Liver (tissue), 9 donors: ENCODE results near the gene SYCE3. TPM values are rescaled to one million over a fixed set of nuclear protein-coding genes. Genes with fewer than 3 reads are reported as not detected.
A peak's percentile ranks its signal among the peaks of the same experiment; 100 is the strongest.

Experiments used
- DNase-seq: peaks from one replicate; pipeline ENCODE4 v3.0.0-alpha.2; 2017; ENCODE audit warnings: low spot score
- H3K27ac ChIP-seq, 2 donors: one replicate each; pipeline ENCODE4 v1.7.0; 2013; ENCODE audit warnings: inconsistent platforms in 2 of 2, low read length in 2 of 2, control low read depth in 1 of 2, low read depth in 1 of 2, mild to moderate bottlenecking in 1 of 2
- H3K27me3 ChIP-seq, 4 donors: one replicate each; pipeline versions ENCODE4 v1.6.1 to v1.7.0; 2013; ENCODE audit warnings: low read length in 3 of 4, inconsistent platforms in 1 of 4, mild to moderate bottlenecking in 1 of 4, moderate library complexity in 1 of 4; ENCODE audit not compliant: control insufficient read depth in 4 of 4, insufficient read depth in 4 of 4
- H3K36me3 ChIP-seq, 4 donors: one replicate each; pipeline versions ENCODE4 v1.6.1 to v1.7.0; 2013; ENCODE audit warnings: low read length in 3 of 4, mild to moderate bottlenecking in 3 of 4, low read depth in 1 of 4, moderate library complexity in 1 of 4; ENCODE audit not compliant: control insufficient read depth in 4 of 4, insufficient read depth in 3 of 4
- H3K4me1 ChIP-seq, 4 donors: one replicate each; pipeline versions ENCODE4 v1.6.1 to v1.7.0; 2013; ENCODE audit warnings: low read length in 3 of 4, mild to moderate bottlenecking in 3 of 4, moderate library complexity in 1 of 4; ENCODE audit not compliant: control insufficient read depth in 4 of 4, insufficient read depth in 4 of 4
- H3K4me3 ChIP-seq, 3 donors: one replicate each; pipeline versions ENCODE4 v1.6.1 to v1.7.0; 2013; ENCODE audit warnings: low read length in 3 of 3, control low read depth in 1 of 3, low read depth in 1 of 3, mild to moderate bottlenecking in 1 of 3
- H3K9ac ChIP-seq, 2 donors: one replicate each; pipeline ENCODE4 v1.7.0; 2013; ENCODE audit warnings: low read length in 2 of 2, mild to moderate bottlenecking in 2 of 2, moderate library complexity in 2 of 2, control low read depth in 1 of 2, low read depth in 1 of 2
- H3K9me3 ChIP-seq, 4 donors: one replicate each; pipeline versions ENCODE4 v1.6.1 to v1.7.0; 2013; ENCODE audit warnings: low read length in 3 of 4; ENCODE audit not compliant: control insufficient read depth in 4 of 4
- EGR1 ChIP-seq, 2 donors: IDR thresholded peaks; 2 replicates each; pipeline ENCODE4 v1.6.1; 2016 to 2018; ENCODE audit warnings: antibody characterized with exemption in 2 of 2, low read depth in 2 of 2
- FOXA1 ChIP-seq: IDR thresholded peaks from 2 replicates; pipeline ENCODE4 v1.6.1; 2016; ENCODE audit warnings: antibody characterized with exemption
- FOXA2 ChIP-seq: IDR thresholded peaks from 2 replicates; pipeline ENCODE4 v1.6.1; 2016; ENCODE audit warnings: antibody characterized with exemption
- GABPA ChIP-seq, 2 donors: IDR thresholded peaks in 1 of 2; conservative IDR thresholded peaks in 1 of 2; 2 replicates each; pipeline ENCODE4 v1.6.1; 2016; ENCODE audit warnings: antibody characterized with exemption in 2 of 2, mild to moderate bottlenecking in 1 of 2, moderate library complexity in 1 of 2
- HNF4A ChIP-seq, 2 donors: conservative IDR thresholded peaks; 2 replicates each; pipeline ENCODE4 v1.6.1; 2016; ENCODE audit warnings: antibody characterized with exemption in 2 of 2, mild to moderate bottlenecking in 2 of 2
- HNF4G ChIP-seq: IDR thresholded peaks from 2 replicates; pipeline ENCODE4 v1.6.1; 2016; ENCODE audit warnings: antibody characterized with exemption
- JUND ChIP-seq, 2 donors: IDR thresholded peaks; 2 replicates each; pipeline ENCODE4 v1.6.1; 2016; ENCODE audit warnings: antibody characterized with exemption in 2 of 2
- MAX ChIP-seq: IDR thresholded peaks from 2 replicates; pipeline ENCODE4 v1.6.1; 2016; ENCODE audit warnings: antibody characterized with exemption
- RAD21 ChIP-seq, 2 donors: IDR thresholded peaks; 2 replicates each; pipeline ENCODE4 v1.6.1; 2016; ENCODE audit warnings: antibody characterized with exemption in 2 of 2, mild to moderate bottlenecking in 2 of 2
- RXRA ChIP-seq, 2 donors: IDR thresholded peaks; 2 replicates each; pipeline ENCODE4 v1.6.1; 2017 to 2018; ENCODE audit warnings: antibody characterized with exemption in 2 of 2, mild to moderate bottlenecking in 1 of 2
- SP1 ChIP-seq: IDR thresholded peaks from 2 replicates; pipeline ENCODE4 v1.6.1; 2018; ENCODE audit warnings: antibody characterized with exemption, mild to moderate bottlenecking
- TAF1 ChIP-seq: conservative IDR thresholded peaks from 2 replicates; pipeline ENCODE4 v1.6.1; 2016; ENCODE audit warnings: antibody characterized with exemption, mild to moderate bottlenecking
- WGBS: extraction: QIAGEN DNeasy Blood & Tissue Kit; methylation state at CpG from one replicate; pipeline ENCODE4 v1.1.7; 2013; 5-methylcytosine and 5-hydroxymethylcytosine counted together
- polyA plus RNA-seq, 2 donors: library from polyadenylated mRNA; stranded (reverse) in 1 of 2; unstranded in 1 of 2; fragments of 200-250 nt in 1 of 2; fragments of >200 nt in 1 of 2; fragmentation: Nextera tagmentation in 1 of 2; extraction: Ambion mirVana in 1 of 2; gene quantifications; one replicate each; pipeline versions ENCODE4 v1.2.1 to v1.2.3, GENCODE V29; 2013 to 2015
- total RNA-seq, 2 donors: library from RNA; depleted of rRNA; stranded (reverse); fragments of >200 nt; gene quantifications; one replicate each; pipeline ENCODE4 v1.2.3, GENCODE V29; 2014
- TF ChIP-seq, protein P1 (sequence below): fragments of 150-350 bp; IDR thresholded peaks from 2 replicates; pipeline ENCODE4 v1.5.1; 2017; ENCODE audit warnings: improper control_type of control experiment, low read depth, low read length; ENCODE audit not compliant: missing input control
- TF ChIP-seq, protein P2 (sequence below): IDR thresholded peaks from 2 replicates; pipeline ENCODE4 v1.6.1; 2016; ENCODE audit warnings: antibody characterized with exemption, mild to moderate bottlenecking
- donor health status: healthy.
- donor health status: healthy.
- donor health status: healthy.
- donor health status: healthy.
- donor health status: healthy.

The SYCE3 gene
- total and polyA plus RNA-seq, 4 donors: 0.45 to 2.2 TPM; not detected in 2

DNA sequence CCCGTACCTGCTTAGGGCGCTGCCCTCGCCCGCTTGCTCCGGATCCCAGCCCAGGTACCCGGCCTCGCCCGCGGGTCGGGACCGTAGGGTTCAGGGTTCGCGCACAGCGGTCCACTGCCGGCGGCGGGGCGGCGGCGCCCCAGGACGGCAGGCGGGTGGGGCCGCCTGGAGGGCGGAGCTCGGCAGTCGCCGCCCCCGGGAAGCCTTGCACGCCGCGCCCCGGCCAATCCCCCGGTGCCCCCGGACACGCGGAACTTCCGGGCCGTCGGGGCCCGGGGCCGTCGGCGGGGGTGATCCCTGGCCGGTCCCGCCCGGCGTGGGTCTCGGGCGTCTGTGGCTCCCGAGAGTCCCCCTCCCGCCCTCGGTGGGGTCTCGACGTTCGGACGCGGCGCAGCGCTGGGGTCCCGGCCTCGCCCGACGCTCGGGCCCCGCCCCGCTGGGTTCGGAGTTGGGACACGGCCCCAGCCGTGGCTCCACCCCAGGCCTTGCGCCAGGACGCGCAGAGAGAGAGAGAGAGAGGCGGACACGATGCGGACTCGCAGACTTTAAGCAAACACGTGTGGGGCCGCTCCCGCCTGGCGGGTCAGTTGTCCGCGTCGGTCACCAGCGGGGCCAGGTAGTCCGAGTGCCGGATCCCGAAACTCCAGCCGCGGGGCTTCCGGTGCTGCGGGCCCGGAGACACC is 32.7 kb downstream of the SYCE3 start, which contains the start of gene TYMP:
TYMP (minus strand) TSS at position 116 of the 683 bp plus-strand sequence. CDS start 303 bp downstream, outside the sequence.
- no peaks in the 10 kb centered on the region for H3K9me3 ChIP-seq
- H3K27ac ChIP-seq: peak within 1 kb of the TSS; percentile 92 to 98
- peak within 1 kb of the TSS; percentile 62 to 93 (median 90) for H3K4me3 ChIP-seq
- peak within 1 kb of the TSS; percentile 71 to 76 for H3K9ac ChIP-seq
- TF ChIP-seq, protein P1, sequence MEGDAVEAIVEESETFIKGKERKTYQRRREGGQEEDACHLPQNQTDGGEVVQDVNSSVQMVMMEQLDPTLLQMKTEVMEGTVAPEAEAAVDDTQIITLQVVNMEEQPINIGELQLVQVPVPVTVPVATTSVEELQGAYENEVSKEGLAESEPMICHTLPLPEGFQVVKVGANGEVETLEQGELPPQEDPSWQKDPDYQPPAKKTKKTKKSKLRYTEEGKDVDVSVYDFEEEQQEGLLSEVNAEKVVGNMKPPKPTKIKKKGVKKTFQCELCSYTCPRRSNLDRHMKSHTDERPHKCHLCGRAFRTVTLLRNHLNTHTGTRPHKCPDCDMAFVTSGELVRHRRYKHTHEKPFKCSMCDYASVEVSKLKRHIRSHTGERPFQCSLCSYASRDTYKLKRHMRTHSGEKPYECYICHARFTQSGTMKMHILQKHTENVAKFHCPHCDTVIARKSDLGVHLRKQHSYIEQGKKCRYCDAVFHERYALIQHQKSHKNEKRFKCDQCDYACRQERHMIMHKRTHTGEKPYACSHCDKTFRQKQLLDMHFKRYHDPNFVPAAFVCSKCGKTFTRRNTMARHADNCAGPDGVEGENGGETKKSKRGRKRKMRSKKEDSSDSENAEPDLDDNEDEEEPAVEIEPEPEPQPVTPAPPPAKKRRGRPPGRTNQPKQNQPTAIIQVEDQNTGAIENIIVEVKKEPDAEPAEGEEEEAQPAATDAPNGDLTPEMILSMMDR: no peak
- TF ChIP-seq SP1: no peak
- TF ChIP-seq JUND (IDR thresholded peaks at IDR 0.05): no peak
- no peak for TF ChIP-seq TAF1
- no peak for TF ChIP-seq GABPA (IDR thresholded peaks at IDR 0.05 in 1 of 2, conservative IDR thresholded peaks at IDR 0.05 in 1 of 2)
- TF ChIP-seq HNF4A (conservative IDR thresholded peaks at IDR 0.05): no peak
- TF ChIP-seq RXRA (IDR thresholded peaks at IDR 0.05): peak in 1 of 2 donors; percentile 50
- no peak for TF ChIP-seq RAD21 (IDR thresholded peaks at IDR 0.05)
- TF ChIP-seq EGR1 (IDR thresholded peaks at IDR 0.05; ENCODE audit: low read depth in 2 of 2): peak in 1 of 2 donors; percentile 3
- peak; percentile 55 for TF ChIP-seq MAX
- no peak for TF ChIP-seq HNF4G
- no peaks in the 10 kb centered on the region for H3K27me3 ChIP-seq
- H3K4me1 ChIP-seq: peaks cover 4 to 45% (median 24%) of the 10 kb centered on the region in 4 donors
- under 1% methylated on average over 92 of the region's 92 CpGs for WGBS
- DNase-seq: peak; percentile 71
- no peaks in the 10 kb centered on the region for H3K36me3 ChIP-seq

- H3K4me1 ChIP-seq: peaks cover 6 to 51% (median 27%) of the 10 kb centered on the region in 4 donors
- H3K27ac ChIP-seq: peak overlapping the region; percentile 92 to 98
- H3K36me3 ChIP-seq: no peaks in the 10 kb centered on the region
- H3K9me3 ChIP-seq: no peaks in the 10 kb centered on the region
- no peak for DNase-seq
- no peaks in the 10 kb centered on the region for H3K27me3 ChIP-seq
- 22% methylated on average over 50 of the region's 50 CpGs for WGBS
- peak overlapping the region in 1 of 2 donors; percentile 76 for H3K9ac ChIP-seq
- no peak for TF ChIP-seq FOXA2
- TF ChIP-seq JUND (IDR thresholded peaks at IDR 0.05): no peak
- TF ChIP-seq MAX: no peak
- no peak for TF ChIP-seq RXRA (IDR thresholded peaks at IDR 0.05)
- TF ChIP-seq FOXA1: no peak
- TF ChIP-seq, protein P2, sequence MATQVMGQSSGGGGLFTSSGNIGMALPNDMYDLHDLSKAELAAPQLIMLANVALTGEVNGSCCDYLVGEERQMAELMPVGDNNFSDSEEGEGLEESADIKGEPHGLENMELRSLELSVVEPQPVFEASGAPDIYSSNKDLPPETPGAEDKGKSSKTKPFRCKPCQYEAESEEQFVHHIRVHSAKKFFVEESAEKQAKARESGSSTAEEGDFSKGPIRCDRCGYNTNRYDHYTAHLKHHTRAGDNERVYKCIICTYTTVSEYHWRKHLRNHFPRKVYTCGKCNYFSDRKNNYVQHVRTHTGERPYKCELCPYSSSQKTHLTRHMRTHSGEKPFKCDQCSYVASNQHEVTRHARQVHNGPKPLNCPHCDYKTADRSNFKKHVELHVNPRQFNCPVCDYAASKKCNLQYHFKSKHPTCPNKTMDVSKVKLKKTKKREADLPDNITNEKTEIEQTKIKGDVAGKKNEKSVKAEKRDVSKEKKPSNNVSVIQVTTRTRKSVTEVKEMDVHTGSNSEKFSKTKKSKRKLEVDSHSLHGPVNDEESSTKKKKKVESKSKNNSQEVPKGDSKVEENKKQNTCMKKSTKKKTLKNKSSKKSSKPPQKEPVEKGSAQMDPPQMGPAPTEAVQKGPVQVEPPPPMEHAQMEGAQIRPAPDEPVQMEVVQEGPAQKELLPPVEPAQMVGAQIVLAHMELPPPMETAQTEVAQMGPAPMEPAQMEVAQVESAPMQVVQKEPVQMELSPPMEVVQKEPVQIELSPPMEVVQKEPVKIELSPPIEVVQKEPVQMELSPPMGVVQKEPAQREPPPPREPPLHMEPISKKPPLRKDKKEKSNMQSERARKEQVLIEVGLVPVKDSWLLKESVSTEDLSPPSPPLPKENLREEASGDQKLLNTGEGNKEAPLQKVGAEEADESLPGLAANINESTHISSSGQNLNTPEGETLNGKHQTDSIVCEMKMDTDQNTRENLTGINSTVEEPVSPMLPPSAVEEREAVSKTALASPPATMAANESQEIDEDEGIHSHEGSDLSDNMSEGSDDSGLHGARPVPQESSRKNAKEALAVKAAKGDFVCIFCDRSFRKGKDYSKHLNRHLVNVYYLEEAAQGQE: no peak
- TF ChIP-seq SP1: no peak
- no peak for TF ChIP-seq HNF4G
- peak overlapping the region; percentile 48 to 93 (median 64) for H3K4me3 ChIP-seq
Measured at GRCh38 chr22:50529416-50529896, 33.3 kb downstream of the SYCE3 start.
